ENCODE data around the gene PPP3CA. TPM values are rescaled to one million over a fixed set of nuclear protein-coding genes. Genes with fewer than 3 reads are reported as not detected.

The PPP3CA gene
- total and polyA plus RNA-seq, 8 donors = 38.8 to 58.6 (median 54.8) TPM

GRCh38 chr4:101218894-101219293 is 128.4 kb downstream of the PPP3CA start:
- Histone ChIP-seq H3K36me3 (no peaks in the 10 kb centered on the region), H3K27ac (no peak overlapping the region), H3K4me3 (no peak overlapping the region), H3K27me3 (no peaks in the 10 kb centered on the region), H3K4me1 (peaks cover 3 to 6% of the 10 kb centered on the region in 2 donors), H3K9me3 (no peaks in the 10 kb centered on the region)
- intact Hi-C loops (cut with DNase I) = no loop called here
- TF ChIP-seq CTCF (IDR thresholded peaks at IDR 0.05) = no peak
- ATAC-seq = no peak
- no peak for DNase-seq

GRCh38 chr4:101218346-101218745 is 129.0 kb downstream of the PPP3CA start:
- no peaks in the 10 kb centered on the region for H3K36me3 ChIP-seq
- peaks cover 3 to 6% of the 10 kb centered on the region in 2 donors for H3K4me1 ChIP-seq

GRCh38 chr4:101217353-101218031 is 129.8 kb downstream of the PPP3CA start:
- no peak overlapping the region for H3K4me3 ChIP-seq
- intact Hi-C loops (cut with DNase I) = no loop called here
- H3K36me3 ChIP-seq = no peaks in the 10 kb centered on the region
- peak in 1 of 4 donors; percentile 2 for DNase-seq
- peaks cover 3% of the 10 kb centered on the region in 2 donors for H3K4me1 ChIP-seq
- no peaks in the 10 kb centered on the region for H3K27me3 ChIP-seq
- no peak for TF ChIP-seq CTCF (IDR thresholded peaks at IDR 0.05)
- peak; percentile 91 for ATAC-seq
- H3K27ac ChIP-seq = no peak overlapping the region
- no peaks in the 10 kb centered on the region for H3K9me3 ChIP-seq

More at GRCh38 chr4:101218346-101218745, 129.0 kb downstream of the PPP3CA start:
- no peak for TF ChIP-seq CTCF (IDR thresholded peaks at IDR 0.05)
- Histone ChIP-seq H3K9me3 (no peaks in the 10 kb centered on the region), H3K27me3 (no peaks in the 10 kb centered on the region), H3K27ac (no peak overlapping the region), H3K4me3 (no peak overlapping the region)
- ATAC-seq (peak; percentile 19), DNase-seq (no peak)
- intact Hi-C loops (cut with DNase I) = no loop called here

DNA sequence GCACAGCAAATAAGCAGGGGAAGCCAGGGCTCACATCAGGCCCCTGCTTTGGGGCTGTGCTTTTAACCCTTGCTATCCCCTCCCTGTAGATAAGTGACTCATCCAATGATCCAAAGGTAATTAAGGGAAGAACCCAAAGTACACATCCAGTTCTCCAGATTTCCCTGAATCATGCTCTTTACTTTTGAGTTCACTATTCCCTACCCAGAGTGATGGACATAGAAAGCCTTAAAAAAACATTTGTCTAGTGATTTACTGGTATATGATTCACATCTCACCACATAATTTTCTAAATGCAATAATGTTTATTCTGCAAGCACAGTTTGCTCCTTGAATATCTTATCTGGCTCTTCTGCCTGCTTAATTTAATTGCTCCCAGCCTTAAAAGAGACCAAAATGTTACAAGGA is 136.2 kb downstream of the PPP3CA start:
- H3K4me1 ChIP-seq = peaks cover 0 to 9% of the 10 kb centered on the region in 2 donors
- H3K4me3 ChIP-seq = no peak overlapping the region
- H3K36me3 ChIP-seq = no peaks in the 10 kb centered on the region
- DNase-seq (no peak), ATAC-seq (no peak)
- no peaks in the 10 kb centered on the region for H3K9me3 ChIP-seq
- no peaks in the 10 kb centered on the region for H3K27me3 ChIP-seq
- H3K27ac ChIP-seq = no peak overlapping the region
- no peak for TF ChIP-seq CTCF (IDR thresholded peaks at IDR 0.05)
- intact Hi-C loops (cut with DNase I) = no loop called here

GRCh38 chr4:101210331-101210730 is 137.0 kb downstream of the PPP3CA start:
- ATAC-seq = no peak
- no peaks in the 10 kb centered on the region for H3K36me3 ChIP-seq
- no peak overlapping the region for H3K27ac ChIP-seq
- peaks cover 0 to 17% of the 10 kb centered on the region in 2 donors for H3K4me1 ChIP-seq
- DNase-seq = no peak
- no peaks in the 10 kb centered on the region for H3K9me3 ChIP-seq
- no peak overlapping the region for H3K4me3 ChIP-seq
- H3K27me3 ChIP-seq = no peaks in the 10 kb centered on the region
- no peak for TF ChIP-seq CTCF (IDR thresholded peaks at IDR 0.05)
- intact Hi-C loops (cut with DNase I) = no loop called here
